Neuron (in vitro differentiated cells): Measurements from ENCODE around the gene TTC33.

ENCODE experiments used
- H2AFZ ChIP-seq: one replicate; pipeline ENCODE4 v1.6.1; 2013; ENCODE audit warnings: low read depth, mild to moderate bottlenecking, inconsistent platforms, low read length, moderate library complexity
- H3K27me3 ChIP-seq: one replicate; pipeline ENCODE4 v1.6.1; 2013; ENCODE audit warnings: low read length; ENCODE audit not compliant: insufficient read depth
- H3K36me3 ChIP-seq: one replicate; pipeline ENCODE4 v1.6.1; 2013; ENCODE audit warnings: low read length; ENCODE audit not compliant: insufficient read depth
- H3K4me1 ChIP-seq: one replicate; pipeline ENCODE4 v1.6.1; 2013; ENCODE audit warnings: low read length; ENCODE audit not compliant: insufficient read depth
- H3K4me3 ChIP-seq: 2 replicates; pipeline ENCODE4 v1.5.1; 2013; ENCODE audit warnings: mild to moderate bottlenecking, low read length, moderate library complexity
- H3K9me3 ChIP-seq: one replicate; pipeline ENCODE4 v1.6.1; 2013; ENCODE audit warnings: low read length

The TTC33 gene

DNA sequence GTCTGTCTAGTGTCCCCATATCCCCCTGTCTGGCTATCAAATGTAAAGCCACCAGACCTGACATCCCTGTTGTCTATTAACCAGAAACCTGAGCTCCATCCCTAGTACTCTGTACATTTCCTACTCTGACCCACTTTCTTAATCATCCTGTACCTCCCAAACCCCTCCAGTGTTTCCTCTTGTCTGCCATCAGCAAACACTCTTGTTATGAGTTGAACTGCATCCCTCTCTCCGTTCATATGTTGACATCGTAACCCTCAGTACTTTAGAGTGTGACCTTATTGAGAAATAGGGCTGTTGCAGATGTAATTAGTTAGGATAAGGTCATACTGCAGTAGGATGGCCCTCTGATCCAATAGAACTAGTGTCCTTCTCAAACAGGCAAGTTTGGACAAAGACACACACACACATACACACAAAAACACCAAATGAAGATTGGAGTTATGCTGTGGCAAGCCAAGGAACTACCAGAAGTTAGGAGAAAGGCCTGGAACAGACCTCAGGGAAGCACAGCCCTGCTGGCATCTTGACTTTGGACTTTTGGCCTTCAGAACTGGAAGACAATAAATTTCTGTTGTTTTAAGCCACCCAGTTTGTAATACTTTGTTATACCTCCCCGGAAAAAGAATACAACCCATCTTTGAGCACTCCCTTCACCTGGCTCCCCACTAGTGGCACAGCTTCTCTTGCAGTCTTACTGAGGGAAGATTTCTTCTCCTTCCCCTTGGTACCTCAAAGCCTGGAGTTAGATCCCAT, 256.1 kb downstream of the TTC33 start:
- no peaks in the 10 kb centered on the region for H3K9me3 ChIP-seq
- H2AFZ ChIP-seq: no peak overlapping the region
- H3K4me3 ChIP-seq: no peak overlapping the region
- no peaks in the 10 kb centered on the region for H3K36me3 ChIP-seq
- H3K4me1 ChIP-seq: no peaks in the 10 kb centered on the region
- no peaks in the 10 kb centered on the region for H3K27me3 ChIP-seq

DNA sequence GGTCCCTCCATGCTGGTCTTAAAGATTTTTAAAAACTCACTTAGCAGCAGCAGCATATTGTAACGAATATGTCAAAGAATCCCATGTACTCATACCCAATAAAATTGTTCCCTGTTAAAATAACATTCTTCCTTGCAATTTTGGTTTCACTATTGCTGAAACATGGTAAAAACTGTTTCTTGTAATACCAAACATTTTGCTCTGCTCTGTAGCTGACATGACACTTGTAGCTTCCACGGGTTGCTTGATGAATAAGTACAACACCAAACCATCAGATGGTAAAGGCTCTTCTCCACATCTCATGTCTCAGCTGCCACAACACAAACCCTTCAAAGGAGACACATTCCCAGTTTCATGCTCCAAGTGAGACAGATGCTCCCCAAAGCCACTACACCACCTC, 256.8 kb downstream of the TTC33 start:
- H3K4me1 ChIP-seq: no peaks in the 10 kb centered on the region
- H2AFZ ChIP-seq: no peak overlapping the region
- H3K27me3 ChIP-seq: no peaks in the 10 kb centered on the region
- no peaks in the 10 kb centered on the region for H3K9me3 ChIP-seq
- no peak overlapping the region for H3K4me3 ChIP-seq
- no peaks in the 10 kb centered on the region for H3K36me3 ChIP-seq

DNA sequence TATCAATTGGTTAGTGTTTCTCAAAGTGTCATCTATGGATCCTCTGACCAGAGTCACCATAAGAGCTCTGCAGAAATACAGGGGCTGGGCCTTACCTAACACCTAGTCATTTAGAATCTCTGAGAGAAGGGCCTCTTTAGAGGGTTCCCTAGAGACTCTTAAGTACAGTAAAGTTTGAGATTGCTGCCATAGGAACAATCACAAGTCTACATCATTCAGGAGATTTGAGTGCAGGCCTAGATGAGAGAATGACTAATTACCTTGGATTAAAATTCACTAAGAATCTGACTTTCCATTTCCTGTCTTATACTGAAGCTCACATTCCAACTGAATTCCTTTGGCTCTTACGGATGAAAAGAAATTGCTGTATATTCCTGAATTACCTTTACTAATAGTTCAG, 258.2 kb downstream of the TTC33 start:
- no peak overlapping the region for H2AFZ ChIP-seq
- no peaks in the 10 kb centered on the region for H3K9me3 ChIP-seq
- H3K4me3 ChIP-seq: no peak overlapping the region

DNA sequence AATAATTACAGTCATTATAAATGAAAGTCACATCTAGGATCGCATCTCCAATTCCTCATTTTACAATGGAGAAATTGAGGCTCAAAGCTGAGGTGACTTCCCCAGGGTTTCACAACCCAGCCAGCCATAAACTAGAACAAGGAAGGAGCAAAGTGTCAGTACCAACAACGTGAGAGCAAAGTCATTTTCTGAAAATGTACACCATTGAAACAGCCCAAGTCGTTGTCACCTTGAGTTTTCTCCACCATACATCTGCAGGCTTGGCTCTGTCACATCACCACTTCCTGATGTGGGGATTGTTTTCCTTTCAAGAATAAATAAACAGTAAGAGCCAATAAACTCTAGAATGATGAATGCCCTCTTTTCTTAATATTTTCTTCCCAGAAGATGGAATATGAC, 260.5 kb downstream of the TTC33 start:
- Histone ChIP-seq H2AFZ (no peak overlapping the region), H3K4me1 (no peaks in the 10 kb centered on the region), H3K36me3 (no peaks in the 10 kb centered on the region), H3K4me3 (no peak overlapping the region), H3K27me3 (no peaks in the 10 kb centered on the region), H3K9me3 (no peaks in the 10 kb centered on the region)

More for the DNA sequence above, 258.2 kb downstream of the TTC33 start:
- H3K4me1 ChIP-seq: no peaks in the 10 kb centered on the region
- no peaks in the 10 kb centered on the region for H3K36me3 ChIP-seq
- H3K27me3 ChIP-seq: no peaks in the 10 kb centered on the region

DNA sequence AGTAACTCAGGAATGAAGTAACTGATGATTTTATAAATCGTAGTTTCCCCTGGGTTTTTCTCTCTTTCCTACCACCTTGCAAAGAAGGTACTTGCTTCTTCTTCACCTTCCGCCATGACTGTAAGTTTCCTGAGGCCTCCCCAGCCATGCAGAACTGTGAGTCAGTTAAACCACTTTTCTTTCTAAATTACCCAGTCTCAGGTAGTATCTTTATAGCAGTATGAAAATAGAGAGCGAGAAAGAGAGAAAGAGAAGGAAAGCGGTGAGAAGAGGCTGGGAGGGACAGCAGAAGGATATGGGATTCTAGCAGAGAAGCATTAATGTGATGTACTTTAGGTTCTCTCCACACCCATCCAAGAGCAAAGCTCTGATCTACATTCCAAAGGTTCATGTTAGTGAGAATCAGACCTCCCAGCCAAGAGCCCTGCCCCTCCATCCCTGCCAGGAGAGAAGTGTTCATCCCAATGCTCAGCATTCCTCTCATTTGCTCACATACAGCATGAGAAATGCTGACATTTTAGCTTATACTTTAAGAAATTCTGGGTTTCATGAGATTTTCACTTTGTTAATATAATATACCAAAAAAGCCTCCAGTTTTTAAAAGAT, 261.0 kb downstream of the TTC33 start:
- no peaks in the 10 kb centered on the region for H3K4me1 ChIP-seq
- no peaks in the 10 kb centered on the region for H3K27me3 ChIP-seq
- H3K4me3 ChIP-seq: no peak overlapping the region
- H2AFZ ChIP-seq: no peak overlapping the region
- H3K9me3 ChIP-seq: no peaks in the 10 kb centered on the region
- no peaks in the 10 kb centered on the region for H3K36me3 ChIP-seq

DNA sequence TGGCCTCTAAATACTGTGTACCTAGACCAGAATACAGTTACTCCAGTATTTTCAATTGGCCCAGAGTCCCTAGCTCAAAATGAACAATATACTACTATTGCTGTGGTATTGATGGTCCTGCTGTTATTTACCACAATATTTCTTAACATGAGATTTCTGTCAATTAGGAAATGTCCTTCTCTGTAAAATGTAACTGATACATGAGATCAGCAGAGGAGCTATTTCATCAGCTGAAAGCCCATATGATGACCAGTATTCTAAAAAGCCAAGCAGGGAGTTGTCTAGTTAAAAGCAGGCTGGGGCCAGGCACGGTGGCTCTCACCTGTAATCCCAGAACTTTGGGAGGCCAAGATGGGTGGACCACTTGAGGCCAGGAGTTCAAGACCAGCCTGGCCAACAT, 263.7 kb downstream of the TTC33 start:
- Histone ChIP-seq H3K36me3 (no peaks in the 10 kb centered on the region), H2AFZ (no peak overlapping the region), H3K9me3 (no peaks in the 10 kb centered on the region), H3K4me3 (no peak overlapping the region), H3K27me3 (no peaks in the 10 kb centered on the region), H3K4me1 (no peaks in the 10 kb centered on the region)

DNA sequence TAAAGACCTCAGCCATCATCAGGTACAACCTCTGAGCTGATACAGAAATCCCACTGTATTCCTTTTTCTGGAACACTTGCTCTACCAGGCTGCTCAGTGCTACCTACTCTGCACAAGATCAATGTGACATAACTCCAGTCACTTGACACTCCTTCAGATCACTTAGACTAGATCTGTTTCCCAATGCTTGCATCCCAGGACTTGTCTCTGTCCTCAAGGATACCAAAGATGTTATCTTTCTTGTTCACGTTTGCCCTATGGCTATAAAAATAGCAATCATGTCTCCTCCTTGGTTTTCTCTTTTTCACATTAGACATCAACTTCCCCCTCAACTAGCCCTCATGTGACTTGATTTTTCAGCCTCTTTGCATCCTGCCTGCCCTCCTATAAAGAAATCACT, 264.1 kb downstream of the TTC33 start:
- H3K27me3 ChIP-seq: no peaks in the 10 kb centered on the region
- no peak overlapping the region for H3K4me3 ChIP-seq
- H3K36me3 ChIP-seq: no peaks in the 10 kb centered on the region
- no peak overlapping the region for H2AFZ ChIP-seq
- no peaks in the 10 kb centered on the region for H3K9me3 ChIP-seq
- H3K4me1 ChIP-seq: no peaks in the 10 kb centered on the region

DNA sequence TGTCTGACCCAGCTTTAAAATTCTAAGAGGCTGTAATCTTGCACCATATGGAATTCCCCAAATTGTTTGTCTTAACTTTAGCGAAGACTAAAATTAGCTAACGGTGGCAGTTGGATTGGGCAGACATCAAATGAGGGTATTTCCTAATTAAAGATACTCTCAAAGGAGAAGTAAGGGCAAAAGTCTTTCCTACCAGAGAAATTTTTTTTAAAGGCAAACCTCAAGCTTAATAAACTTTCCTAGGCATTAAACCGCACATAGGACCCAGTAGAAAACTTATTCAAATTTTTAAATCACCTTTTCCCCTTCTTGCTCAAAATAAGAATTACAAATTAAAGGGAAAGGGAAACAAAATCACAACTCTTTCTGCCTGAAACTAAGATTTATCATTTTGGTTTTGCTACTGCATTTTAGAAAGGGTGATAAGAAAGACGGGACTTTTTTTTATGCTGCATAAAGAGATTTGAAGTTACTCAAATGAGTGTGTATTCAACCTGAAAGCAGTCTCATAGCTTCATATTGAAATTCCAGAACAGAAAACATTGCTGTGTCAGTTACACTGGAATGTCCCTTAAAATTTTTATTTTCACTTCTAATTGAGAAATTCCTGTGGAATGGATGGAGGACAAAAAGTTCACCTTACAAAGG, 265.2 kb downstream of the TTC33 start:
- no peaks in the 10 kb centered on the region for H3K4me1 ChIP-seq
- H3K9me3 ChIP-seq: no peaks in the 10 kb centered on the region
- no peaks in the 10 kb centered on the region for H3K36me3 ChIP-seq
- H3K4me3 ChIP-seq: no peak overlapping the region
- no peaks in the 10 kb centered on the region for H3K27me3 ChIP-seq
- no peak overlapping the region for H2AFZ ChIP-seq

DNA sequence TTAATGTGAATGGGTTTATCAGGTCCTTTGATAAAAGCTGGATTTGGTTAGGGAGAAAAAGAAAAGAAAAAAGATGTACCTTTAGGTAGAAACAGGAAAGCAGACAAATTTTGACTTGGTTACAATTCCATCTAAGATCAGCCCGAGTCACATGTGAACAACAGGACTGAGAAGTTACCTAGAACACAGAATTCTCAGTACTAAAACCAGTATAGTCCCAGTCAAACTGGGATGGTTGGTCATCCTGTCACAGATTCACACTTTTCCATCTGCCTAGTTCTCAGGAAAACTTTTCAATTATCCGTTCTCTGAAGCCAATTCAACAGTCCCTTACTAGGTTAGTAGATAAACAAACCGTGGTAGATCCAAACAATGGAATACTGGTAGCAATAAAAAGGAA, 266.3 kb downstream of the TTC33 start:
- Histone ChIP-seq H3K27me3 (no peaks in the 10 kb centered on the region), H3K4me1 (no peaks in the 10 kb centered on the region), H3K4me3 (no peak overlapping the region), H2AFZ (no peak overlapping the region), H3K36me3 (no peaks in the 10 kb centered on the region), H3K9me3 (no peaks in the 10 kb centered on the region)

DNA sequence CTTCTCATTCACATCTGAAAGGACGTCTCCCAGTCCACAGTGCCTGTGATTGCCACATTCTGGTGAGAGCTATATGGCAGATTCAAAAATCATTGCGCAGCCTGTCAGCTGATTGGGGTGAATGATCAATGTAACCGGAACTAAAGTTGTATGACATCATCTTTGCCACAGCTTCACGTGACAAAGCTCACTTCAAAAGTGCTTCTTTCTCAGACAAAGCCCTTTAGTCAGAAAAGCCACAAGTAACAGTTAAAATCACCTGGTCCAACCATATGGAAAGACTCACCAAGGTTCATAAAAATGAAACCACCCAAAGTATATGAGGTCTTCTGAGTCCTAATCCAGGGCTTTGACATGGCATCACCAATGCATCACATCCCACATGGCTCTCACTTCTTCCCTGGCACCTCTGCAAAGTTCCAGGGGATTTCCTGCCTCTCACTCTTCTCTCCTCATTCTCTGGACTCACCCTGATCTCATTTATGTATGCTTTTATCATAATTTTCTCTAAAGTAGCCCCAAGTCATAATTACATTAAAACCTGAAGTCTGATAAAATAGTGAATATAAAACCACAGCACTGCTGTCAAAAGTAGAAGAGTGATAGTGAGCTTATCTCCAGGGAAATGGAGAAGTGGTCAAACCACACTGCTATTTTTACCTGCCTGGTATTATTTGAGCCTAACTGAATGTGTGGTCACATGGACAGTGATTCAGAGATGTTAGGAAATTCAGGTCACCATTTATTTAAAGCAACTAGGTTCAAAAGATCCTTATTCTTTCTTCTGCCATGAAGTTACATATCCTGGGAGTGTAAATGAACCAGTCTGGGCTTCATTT, 269.1 kb downstream of the TTC33 start:
- Histone ChIP-seq H3K4me1 (no peaks in the 10 kb centered on the region), H3K36me3 (no peaks in the 10 kb centered on the region), H2AFZ (no peak overlapping the region), H3K4me3 (no peak overlapping the region), H3K27me3 (no peaks in the 10 kb centered on the region), H3K9me3 (no peaks in the 10 kb centered on the region)

DNA sequence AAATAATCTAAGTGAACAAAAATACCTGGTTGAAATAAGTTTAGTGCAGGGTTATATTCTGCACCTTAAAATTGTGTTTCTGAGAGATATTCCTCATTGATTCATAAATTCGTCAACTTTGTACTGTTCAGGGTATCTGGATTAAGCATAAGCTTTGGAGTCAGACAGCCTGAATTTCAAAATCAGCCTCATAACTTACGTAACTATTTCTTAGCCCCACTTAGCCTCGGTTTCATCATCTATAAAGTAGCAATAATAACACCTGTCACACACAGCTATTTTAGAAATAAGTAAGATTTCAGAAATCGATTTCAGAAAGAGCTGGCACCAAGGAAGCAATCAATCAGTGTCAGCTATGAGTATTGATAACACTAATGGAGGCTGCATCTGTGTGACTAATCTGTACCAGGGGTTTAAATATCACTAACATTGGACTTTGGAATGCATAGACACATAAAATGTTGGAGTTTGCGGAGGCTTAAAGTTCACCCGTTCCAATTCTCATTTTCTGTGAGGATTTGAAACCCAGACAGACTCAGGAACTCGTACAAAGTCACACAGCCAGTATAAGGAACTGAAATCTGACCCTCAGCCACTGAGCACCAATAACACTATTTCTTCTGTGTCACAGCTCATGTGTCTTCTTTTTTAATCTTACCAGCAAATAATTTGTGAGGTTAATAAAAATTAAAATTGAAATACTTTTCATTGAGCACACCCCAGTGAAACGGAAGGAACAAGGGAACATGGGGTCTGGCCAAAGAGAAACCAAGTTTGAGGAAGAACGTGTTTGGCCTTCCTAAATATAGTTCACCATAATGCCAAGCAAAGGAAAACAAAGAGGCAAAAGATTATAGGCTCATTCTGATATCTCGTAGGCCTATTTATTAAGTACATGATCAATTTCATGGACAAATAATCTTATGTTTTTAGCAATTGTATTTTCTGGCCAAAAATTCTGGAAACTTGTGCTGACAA, 270.5 kb downstream of the TTC33 start:
- no peak overlapping the region for H2AFZ ChIP-seq
- H3K4me3 ChIP-seq: no peak overlapping the region
- H3K36me3 ChIP-seq: no peaks in the 10 kb centered on the region
- no peaks in the 10 kb centered on the region for H3K27me3 ChIP-seq
- no peaks in the 10 kb centered on the region for H3K4me1 ChIP-seq
- H3K9me3 ChIP-seq: no peaks in the 10 kb centered on the region

DNA sequence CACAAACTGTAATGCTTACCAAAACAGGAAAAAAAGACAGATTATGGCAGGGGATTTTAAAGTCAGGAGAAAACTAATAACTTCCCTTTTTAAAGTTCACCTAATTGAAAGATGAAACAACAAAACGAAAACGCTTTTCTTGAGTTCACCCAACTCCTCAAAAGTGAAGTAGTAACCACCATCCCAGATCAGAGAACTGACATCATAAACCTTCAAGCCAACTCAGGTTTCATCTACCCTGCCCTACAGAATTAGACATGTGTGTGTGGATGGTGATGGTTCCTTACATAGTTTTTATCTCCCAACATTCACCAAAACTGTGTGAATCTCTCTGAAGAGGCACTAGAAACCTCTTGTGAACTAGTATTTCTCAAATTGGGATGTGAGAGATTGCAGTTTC, 271.3 kb downstream of the TTC33 start:
- H3K36me3 ChIP-seq: no peaks in the 10 kb centered on the region
- no peak overlapping the region for H2AFZ ChIP-seq
- no peaks in the 10 kb centered on the region for H3K9me3 ChIP-seq
- no peaks in the 10 kb centered on the region for H3K27me3 ChIP-seq
- H3K4me1 ChIP-seq: no peaks in the 10 kb centered on the region
- no peak overlapping the region for H3K4me3 ChIP-seq
